D341Med (cell line): ENCODE data around the gene WDPCP.
A peak's percentile ranks its signal among the peaks of the same experiment; 100 is the strongest.
"Not testable (repeated sequence)": the region's sequence is repeated elsewhere in the genome, so short reads cannot be mapped to it uniquely, and the experiment has no call there.

ENCODE experiments used
- DNase-seq: peaks from one replicate; pipeline ENCODE4 v3.0.0; 2012; ENCODE audit warnings: low spot score

Gene WDPCP

DNA sequence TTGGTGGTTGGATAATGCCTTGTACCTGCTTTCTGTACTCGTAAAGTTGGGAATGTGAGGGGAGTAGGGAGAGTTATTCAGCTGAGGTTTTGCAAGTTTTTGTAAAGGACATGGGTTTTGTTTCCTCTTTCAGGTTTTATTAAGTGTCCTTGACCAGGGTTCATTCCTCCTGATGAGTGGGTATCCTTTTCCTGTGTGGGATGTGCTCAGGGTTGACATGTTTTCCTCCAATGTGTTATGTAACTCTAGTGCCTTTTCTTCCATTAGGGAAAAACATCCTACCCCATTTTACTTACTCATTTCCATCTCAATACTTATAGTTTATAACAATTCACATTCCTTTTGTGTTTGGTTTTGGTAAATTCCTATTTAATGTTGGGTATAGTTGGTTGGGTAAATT is 489.2 kb downstream of the WDPCP start:
- DNase-seq: no peak

DNA sequence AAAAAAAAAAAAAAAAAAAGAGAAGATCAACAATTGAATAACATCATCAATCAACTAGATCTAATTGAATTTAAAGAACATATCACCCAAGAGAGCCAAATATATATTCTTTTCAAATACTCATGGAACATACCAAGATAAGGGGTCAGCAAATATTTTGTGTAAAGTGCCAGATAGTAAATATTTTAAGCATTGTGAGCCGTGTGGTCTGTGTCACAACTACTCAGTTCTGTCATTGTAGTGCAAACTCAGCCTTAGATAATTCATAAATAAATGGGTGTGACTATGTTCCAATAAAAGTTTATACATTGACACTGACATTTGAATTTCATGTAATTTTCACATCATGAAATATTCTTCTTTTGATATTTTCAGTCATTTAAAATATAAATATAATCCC is 491.8 kb downstream of the WDPCP start:
- DNase-seq: no peak

DNA sequence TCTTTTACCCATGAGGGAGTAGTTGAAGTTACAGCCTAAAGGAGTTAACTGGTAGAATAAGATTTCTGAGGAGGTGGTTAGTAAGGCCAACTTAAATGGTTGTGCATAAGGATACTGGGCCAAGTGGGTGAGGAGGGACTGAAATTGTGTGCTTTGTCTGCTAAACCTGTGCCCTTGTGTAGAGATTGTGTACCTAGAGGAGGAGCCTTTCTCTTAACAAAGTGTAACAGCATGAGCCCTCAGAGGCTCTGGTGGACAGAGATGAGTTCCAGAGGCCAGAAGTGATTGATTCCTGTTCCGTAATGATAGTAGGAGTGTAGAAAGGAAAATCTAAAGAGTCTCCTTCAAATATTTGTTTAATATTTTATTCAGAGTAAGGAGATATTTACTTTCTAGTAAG is 494.8 kb downstream of the WDPCP start:
- DNase-seq: no peak

DNA sequence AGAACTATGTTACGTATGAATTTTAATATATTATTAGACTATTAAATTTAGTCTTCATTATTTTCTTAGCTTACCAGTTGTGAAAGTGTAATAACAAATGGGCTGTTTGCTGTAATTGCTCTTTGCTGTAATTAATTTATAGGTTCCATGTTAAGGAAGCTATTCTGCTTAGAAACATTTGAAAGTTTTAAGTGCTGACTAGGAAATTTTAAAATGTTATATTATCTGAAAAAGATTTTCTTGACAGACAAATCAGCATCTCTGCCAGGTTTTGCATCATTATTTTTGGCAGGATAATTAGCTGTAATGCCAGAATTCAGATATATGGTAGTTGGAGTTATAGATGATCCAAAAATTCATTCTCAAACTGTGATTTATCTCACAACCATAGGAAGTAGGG is 495.4 kb downstream of the WDPCP start:
- no peak for DNase-seq

DNA sequence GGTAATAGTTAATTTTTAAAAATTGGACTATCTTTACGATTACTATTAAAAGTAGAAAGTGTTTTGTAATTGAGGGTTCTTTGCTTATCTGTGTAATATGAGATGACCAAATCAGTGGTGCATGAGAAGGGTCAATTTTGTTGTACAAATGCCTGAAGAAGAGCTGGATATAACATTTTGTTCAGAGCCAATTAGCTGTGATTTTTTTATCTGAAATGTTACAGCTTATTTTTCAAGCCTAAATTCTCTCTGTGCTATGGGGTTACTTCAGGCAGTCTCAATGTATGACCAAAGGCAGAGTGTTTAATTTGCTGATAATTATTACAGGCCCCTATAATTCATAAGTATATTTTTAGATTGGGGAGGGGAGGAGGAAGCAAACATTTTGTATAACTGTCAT is 495.9 kb downstream of the WDPCP start:
- DNase-seq: no peak

DNA sequence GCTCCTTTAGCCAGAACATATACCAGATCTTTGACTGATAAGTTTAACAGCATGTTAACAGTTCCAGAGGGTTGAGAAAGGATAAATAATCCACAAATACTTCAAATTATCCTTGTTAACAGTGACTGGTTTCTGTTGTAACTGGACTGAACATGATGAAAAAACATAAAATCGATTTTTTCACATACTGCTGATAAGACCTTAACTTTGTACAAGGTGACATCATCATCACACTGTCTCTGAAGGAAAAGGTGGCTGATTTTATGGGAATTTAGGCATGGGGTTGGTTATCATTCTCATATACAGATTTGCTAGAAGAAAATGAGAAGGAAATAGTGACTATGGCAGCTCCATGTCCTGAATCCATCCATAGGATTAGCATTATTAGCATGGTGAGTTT is 501.6 kb downstream of the WDPCP start:
- DNase-seq: no peak

DNA sequence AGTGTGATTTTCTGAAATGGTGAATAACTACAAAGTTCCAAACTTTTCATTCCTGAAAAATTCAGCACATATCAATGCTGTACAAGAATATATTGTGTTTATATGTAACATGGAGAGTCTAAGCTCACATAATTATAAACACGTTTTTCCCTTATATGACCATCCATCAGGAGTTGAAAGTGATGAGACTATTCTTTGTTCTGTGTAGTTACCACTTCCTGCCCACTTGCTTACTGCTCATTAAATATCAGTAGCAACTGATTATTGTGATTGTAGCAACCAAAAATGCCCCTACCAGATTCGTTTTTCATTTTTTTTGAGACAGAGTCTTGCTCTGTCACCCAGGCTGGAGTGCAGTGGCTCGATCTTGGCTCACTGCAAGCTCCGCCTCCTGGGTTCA is 506.9 kb downstream of the WDPCP start:
- DNase-seq: no peak

DNA sequence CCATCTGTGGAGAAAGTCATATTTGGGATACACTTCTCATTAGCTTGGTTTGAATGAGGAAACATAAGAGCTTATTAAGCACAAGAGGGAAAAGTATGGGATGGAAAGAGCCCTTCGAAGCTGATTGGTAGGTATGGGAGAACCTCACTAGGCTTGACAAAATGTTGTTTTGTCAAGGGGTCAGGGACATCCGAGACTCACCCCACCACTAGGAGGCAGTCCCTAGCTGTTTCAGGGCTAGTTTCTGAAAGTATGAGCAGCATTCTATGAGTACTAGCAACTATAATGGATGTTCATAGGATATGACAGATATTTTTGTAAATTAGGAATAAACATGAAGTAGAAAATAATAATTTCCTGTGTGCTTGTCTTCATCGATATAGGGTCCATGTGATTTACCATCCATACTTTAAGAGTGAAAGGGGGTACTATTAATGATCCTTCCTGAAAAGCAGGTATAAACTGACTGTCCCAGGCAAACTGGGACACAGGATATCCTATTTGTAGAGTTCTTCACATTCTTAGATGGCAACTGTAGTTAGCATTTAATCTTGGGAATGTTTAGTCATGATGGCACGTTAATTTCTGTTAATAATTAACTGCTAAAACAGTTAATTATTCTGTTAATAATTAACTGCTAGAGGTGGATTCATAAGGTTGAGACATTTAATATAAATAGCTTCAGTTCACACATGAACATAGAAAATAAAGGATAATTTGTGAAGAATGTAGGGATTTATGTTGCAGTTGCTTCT is 509.2 kb downstream of the WDPCP start:
- DNase-seq: peak; percentile 55

DNA sequence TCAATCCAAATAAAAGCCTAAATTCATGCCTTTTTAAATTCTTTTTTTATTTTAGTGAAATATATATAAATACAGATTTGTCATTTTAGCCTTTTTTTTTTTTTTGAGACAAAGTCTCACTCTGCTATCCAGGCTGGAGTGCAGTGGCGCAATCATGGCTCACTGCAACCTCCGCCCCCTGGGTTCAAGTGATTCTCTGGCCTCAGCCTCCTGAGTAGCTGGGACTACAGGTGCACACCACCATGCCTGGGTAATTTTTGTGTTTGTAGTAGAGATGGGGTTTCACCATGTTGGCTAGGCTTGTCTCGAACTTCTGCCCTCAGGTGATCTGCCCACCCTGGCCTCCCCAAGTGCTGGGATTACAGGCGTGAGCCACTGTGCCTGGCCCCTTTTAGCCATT is 513.9 kb downstream of the WDPCP start:
- DNase-seq: not testable (repeated sequence)

DNA sequence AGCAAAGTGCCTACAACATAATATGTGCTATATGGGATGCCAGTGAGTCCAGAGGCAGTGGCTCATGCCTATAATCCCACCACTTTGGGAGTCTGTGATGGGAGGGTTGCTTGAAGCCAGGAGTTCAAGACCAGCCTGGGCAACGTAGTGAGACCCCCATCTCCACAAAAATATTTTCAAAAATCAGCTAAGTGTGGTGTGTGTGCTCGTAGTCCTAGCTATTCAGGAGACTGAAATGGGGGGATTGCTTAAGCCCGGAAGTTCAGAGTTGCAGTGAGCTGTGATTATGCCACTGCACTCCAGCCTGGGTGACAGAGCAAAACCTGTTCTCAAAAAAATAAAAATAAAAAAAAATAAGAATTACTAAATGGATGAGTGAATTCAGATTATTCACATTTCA is 514.3 kb downstream of the WDPCP start:
- no peak for DNase-seq

DNA sequence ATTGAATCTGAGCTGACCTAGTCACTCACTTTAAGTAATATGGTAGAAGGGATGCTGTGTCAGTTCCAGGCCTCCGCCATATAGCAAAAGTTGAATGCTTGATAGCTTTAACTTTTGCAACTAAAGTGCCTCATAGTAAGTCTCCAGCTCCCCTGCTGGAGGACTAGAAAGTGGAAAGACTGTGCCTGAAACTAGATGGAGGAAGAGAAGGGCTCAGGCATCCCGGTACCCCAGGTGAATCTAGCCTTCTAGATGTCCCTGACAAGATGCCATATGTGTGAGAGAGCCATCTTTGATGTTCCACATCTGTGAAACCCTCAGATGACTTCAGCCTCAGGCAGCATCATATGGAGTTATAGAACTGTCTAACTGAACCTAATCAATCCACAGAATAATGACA is 516.6 kb downstream of the WDPCP start:
- no peak for DNase-seq
